Stimulated activated CD4-positive, alpha-beta T cell treated with anti-CD3 and anti-CD28 coated beads, Interleukin-1b, Interleukin-23, amount 100 ng/mL, for 1 hour (primary cell): ENCODE measurements around the gene VSIG4.
A peak's percentile ranks its signal among the peaks of the same experiment; 100 is the strongest.

Experiments
- DNase-seq, 2 donors: peaks; one replicate each; pipeline ENCODE4 v3.0.0-alpha.2; 2020; ENCODE audit warnings: low read depth in 2 of 2

Gene VSIG4

GRCh38 chrX:66008328-66008970 is 31.4 kb downstream of the VSIG4 start:
- DNase-seq: no peak

DNA sequence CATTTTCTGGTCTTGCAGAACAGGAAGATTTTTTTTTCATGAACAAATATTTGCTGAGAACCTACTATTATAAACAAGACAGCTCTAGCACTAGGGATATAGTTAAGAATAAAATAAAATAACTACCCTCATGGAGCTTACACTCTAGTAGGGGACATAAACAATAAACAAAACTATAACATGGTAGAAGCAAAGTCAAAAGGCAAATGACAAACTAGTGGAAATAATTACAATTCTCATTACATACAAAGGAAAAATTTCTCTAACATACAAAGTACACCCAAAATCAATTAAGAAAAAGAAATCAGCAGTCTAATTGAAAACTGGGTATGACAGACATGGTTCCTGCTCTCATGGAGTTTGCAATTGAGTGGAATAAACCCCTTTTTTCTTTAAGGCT is 32.0 kb downstream of the VSIG4 start:
- no peak for DNase-seq

DNA sequence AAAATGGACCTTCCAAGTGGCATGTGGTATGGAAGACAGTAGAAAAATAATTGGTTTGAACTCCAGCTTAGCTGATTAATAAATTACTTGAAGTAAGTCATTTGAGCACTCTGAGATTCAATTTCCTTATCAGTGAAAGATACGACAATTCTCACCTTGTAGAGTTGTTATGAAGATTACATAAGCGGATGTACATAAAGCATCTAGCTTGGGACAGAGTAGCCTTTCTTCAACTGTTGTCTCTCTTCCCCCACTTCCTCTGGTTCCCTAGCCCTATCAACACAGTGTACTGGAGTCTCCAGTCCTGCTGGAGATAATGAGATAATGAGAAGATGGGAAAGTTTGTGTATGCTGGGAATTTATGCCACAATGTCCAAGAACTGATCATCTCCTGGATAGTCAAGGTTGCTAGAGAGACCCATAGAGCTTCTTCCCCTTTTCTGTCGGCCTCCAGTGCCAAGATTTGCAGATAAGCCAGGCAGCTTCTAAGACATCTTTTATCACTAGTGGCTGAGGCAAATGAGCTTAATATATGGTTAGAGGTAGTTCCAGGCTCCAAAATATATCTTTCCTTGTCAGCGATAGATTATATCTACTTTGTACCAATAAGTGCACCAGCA is 33.9 kb downstream of the VSIG4 start:
- DNase-seq: no peak

- DNase-seq: no peak
Measured at GRCh38 chrX:66004928-66005829, 34.7 kb downstream of the VSIG4 start.

DNA sequence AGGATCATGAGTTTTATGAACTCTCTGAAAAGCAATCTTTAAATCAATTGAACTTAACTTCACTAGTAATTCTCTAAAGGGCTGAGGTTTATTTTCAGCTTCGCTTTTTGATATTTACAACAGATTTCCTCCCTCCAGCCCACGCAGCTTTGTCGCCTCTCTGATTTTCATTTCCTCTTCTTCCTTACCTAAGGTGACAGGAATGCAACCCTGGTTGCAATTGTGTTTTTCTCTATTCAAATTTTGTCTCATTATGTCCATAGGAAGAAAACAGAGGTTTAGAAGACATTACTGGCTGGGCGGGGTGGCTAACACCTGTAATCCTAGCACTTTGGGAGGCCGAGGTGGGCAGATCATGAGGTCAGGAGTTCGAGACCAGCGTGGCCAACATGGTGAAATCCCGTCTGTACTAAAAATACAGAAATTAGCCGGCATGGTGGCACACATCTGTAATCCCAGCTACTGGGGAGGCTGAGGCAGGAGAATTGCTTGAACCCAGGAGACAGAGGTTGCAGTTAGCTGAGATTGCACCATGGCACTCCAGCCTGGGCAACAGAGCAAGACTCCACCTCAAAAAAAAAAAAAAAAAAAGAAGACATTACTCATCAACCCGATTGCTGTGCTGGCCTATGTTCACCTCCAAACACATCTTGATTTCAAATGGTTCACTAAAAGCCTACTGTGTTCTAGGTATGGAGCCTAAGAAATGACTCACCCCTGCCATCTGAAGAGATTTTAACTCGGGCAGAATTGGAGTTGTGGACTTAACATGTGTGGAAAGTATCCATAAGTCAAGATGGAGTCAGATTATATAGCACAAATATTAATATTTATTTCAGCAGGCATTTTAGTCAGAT is 36.8 kb downstream of the VSIG4 start:
- DNase-seq: no peak

DNA sequence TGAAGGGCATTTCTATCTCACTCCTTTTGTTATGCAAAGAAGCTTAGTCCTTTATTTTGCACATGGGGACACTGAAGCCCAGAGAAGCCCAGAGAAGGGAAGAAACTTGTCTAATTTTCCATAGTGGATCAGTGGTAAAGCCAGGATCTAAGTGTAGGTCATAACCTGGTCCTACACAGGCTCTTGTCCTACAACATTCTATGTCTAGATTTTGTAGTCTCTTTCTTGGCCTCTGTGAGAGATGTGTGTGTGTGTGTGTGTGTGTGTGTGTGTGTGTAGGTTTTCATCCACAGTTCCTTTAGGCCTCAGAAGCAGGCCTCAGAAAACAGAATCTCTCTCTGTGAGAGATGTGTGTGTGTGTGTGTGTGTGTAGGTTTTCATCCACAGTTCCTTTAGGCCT is 38.3 kb downstream of the VSIG4 start:
- DNase-seq: no peak

GRCh38 chrX:66000628-66001272 is 39.1 kb downstream of the VSIG4 start:
- no peak for DNase-seq

DNA sequence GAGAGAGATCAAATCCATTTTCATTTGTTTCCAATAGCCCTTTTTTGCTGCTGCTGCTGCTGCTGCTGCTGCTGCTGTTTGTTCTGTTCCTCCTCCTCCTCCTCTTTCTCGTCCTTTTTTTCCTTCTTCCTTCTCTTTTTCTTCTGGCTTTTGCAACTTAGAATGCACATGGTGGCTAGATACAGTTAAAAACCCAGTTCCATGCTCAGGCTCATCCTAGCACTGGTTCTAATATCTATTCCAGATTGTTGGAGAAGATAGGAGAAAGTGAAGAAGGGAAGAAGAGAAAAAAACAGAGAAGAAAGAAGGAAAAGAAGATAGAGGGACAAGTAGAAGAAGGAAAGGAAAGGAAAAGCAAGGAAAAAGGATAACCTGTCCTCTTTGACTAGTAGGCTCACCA is 39.7 kb downstream of the VSIG4 start:
- no peak for DNase-seq

DNA sequence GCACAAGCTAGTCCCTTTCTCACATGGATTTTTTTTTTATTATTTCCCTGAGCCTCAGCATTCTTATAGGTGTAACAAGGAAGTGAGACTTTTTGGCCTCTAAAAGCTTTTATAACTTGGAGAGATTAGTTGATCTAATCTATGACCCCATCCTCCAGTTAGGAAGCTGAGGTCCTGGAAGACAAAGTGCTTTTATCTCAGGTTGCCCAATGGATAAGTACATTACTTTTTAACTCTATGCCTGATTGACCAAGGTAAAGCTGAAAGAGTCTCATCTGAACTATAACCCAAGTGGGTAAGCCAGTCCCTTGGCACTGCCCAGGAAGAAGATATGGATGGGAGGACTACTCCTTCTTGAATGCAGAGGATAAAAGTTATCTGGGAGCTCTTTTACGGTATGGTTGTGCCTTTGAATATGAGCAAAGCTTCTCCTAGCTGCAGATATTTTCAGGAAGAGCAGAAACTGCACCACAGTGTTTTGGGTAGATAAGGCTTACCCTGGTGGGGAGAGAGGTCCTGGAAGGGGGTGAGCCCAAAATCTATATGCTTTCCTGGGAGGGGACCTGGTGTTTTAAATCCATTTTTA is 40.2 kb downstream of the VSIG4 start:
- no peak for DNase-seq

GRCh38 chrX:65999029-65999562 is 40.8 kb downstream of the VSIG4 start:
- DNase-seq: no peak

DNA sequence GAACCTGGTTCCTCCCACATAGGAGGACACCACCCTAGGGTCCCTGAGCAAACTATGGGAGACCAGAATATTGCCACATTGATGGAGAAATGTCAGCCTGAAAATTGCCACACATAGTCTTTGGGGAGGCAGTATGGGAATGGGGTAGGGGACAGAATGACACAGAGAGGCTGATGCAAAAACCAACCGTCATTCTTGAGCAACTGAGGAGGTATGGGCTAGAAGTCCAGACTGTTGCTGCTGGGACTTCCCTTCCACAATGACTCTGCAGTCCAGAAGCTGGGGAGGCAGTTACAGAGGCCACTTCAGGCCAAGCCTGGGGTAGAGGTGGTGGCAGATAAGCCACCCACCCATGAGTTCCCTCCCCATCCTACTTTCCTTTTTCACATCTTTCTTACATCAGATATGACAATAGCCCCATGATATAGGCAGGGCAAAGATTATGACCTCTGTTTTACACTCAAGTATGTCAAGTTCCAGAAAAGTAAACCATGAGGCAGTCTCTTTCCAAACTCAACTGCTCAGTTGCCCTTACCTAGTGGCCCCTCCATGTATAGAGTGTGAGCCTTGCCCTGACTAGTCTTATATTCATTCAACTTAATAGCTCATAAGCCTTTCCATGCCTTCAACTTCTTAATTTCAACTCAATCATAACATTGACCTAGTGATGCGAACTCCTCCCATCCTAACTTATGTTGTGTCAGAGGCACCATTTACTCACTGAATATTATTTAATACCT is 41.7 kb downstream of the VSIG4 start:
- DNase-seq: no peak

GRCh38 chrX:65994519-65995506 is 45.1 kb downstream of the VSIG4 start:
- DNase-seq: no peak

DNA sequence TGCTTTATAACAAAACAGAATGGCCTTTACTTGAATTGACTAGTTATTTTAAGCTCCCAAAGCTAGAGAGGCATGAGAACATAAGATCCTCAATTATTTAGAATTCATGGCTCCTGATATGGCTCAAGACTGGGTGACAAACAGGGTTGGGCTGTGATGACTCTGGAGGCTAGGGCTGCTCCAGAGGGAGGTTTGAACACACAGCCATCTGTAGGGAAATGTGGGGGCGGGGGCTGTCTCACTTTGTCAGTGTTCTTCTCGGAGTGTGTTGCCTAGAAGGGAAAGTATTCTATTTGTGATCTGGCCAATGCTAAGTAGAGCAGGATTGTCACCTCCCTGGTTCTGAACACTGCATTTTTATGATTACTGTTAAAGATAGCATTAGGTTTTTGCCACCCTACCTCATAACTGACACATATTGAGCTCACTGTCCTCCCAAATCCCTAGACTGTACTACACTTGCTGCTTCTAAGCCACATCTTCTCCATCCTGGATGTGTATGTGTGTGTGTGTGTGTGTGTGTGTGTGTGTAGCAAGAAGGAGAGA is 45.9 kb downstream of the VSIG4 start:
- no peak for DNase-seq

DNA sequence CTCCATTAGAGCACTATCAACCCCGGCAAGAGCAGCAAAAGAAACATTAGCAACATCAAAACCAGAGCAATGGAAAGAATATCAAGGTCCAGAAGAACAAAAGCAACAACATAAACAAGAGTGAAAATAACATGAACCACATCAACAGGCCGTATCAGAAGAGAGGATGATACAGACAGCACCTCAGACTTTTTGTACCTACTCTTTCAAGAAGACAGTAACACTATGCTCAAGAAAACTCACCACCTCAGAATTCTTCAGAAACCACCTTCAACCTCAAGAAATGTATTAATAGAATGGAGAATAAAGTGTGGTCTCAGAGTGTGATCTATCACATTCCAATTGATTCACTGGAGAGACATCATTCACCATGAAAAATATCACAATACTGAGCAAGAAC is 46.5 kb downstream of the VSIG4 start:
- no peak for DNase-seq

- DNase-seq: no peak
Measured at GRCh38 chrX:65990702-65991101, 49.2 kb downstream of the VSIG4 start.

- no peak for DNase-seq
Measured at GRCh38 chrX:65987811-65988210, 52.1 kb downstream of the VSIG4 start.

GRCh38 chrX:65985922-65986588 is 53.8 kb downstream of the VSIG4 start:
- peak in 1 of 2 donors; percentile 8 for DNase-seq

DNA sequence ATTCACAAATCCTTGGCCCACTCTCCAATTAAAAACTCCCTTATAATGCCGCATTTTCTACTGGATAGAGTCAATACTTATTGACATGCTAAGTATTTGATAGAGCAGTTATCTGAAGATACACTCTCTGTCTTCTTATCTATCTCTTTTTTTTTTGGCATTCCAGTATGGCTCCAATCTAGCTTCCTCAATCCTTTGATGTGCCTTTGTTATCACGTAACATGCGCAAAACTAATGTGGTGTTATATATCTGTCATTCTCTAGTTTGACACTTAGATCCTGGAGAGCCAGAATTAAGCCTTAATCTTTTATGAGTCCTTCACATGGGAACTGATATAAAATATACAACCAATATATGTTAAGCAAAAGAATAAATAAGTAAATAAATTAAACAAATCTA is 54.7 kb downstream of the VSIG4 start:
- no peak for DNase-seq
